Endothelial cell of umbilical vein (primary cell): ENCODE data around the gene WDR11. TPM values are rescaled to one million over a fixed set of nuclear protein-coding genes. Genes with fewer than 3 reads are reported as not detected.

Experiments
- BruUV-seq: library from RNA; stranded (reverse); fragments of 400-500 nt; replicated peaks from 2 replicates; lab custom pipeline; 2021; lab: Mats Ljungman, UMichigan
- CTCF ChIA-PET: fragments of 300-600, 350-600 bp; sonication (Branson Sonifier 250); formaldehyde crosslinking; loops from one replicate; lab custom pipeline; 2021; ENCODE audit warnings: antibody characterized with exemption, inconsistent platforms; lab: Charles Lee
- POLR2A ChIA-PET: fragments of 300-600, 350-600 bp; sonication (Branson Sonifier 250); formaldehyde crosslinking; loops from one replicate; lab custom pipeline; 2021; ENCODE audit warnings: antibody characterized with exemption, inconsistent platforms; lab: Charles Lee
- DNase-seq: peaks from one replicate; pipeline ENCODE4 v3.0.0-alpha.2; 2011; ENCODE audit warnings: low read depth, low spot score
- FAIRE-seq: peaks from 2 replicates; lab custom pipeline; 2011; peaks lifted over from hg19 to GRCh38; lab: Jason Lieb, UNC
- H2AFZ ChIP-seq: 2 replicates; pipeline ENCODE4 v1.6.0; 2012; ENCODE audit warnings: low read depth, low read length, control low read depth, inconsistent platforms
- H3K27ac ChIP-seq: 2 replicates; pipeline ENCODE4 v1.5.1; 2011; ENCODE audit warnings: low read depth, mild to moderate bottlenecking, control low read depth, low read length, moderate library complexity; ENCODE audit not compliant: insufficient read depth
- H3K27me3 ChIP-seq, 2 experiments: 2 replicates each; pipeline versions ENCODE4 v1.6.0 to v1.6.1; 2011; ENCODE audit warnings: low read length in 2 of 2, mixed read lengths in 1 of 2; ENCODE audit not compliant: control insufficient read depth in 2 of 2, insufficient read depth in 2 of 2
- H3K36me3 ChIP-seq, 2 experiments: 2 replicates in 1 of 2; 3 replicates in 1 of 2; pipeline ENCODE4 v1.5.1; 2011; ENCODE audit warnings: low read length in 2 of 2, mild to moderate bottlenecking in 1 of 2, moderate library complexity in 1 of 2; ENCODE audit not compliant: control insufficient read depth in 2 of 2, insufficient read depth in 2 of 2; ENCODE audit errors: extremely low read depth in 1 of 2
- H3K4me1 ChIP-seq: 3 replicates; pipeline ENCODE4 v1.5.1; 2011; ENCODE audit warnings: mild to moderate bottlenecking, low read length; ENCODE audit not compliant: control insufficient read depth, insufficient read depth; ENCODE audit errors: extremely low read depth
- H3K4me2 ChIP-seq: 2 replicates; pipeline ENCODE4 v1.6.1; 2011; ENCODE audit warnings: low read length, control low read depth, mixed read lengths; ENCODE audit not compliant: insufficient read depth
- H3K4me3 ChIP-seq, 3 experiments: fragments of 200-600 bp in 1 of 3; sonication (generic), shearing (Covaris generic) in 1 of 3; replicated peaks in 1 of 3; 2 replicates each; pipeline ENCODE4 v1.5.1; 2011 to 2016; ENCODE audit warnings: control low read depth in 3 of 3, low read length in 3 of 3, mild to moderate bottlenecking in 2 of 3, inconsistent platforms in 1 of 3, low read depth in 1 of 3, moderate library complexity in 1 of 3; ENCODE audit not compliant: insufficient read depth in 1 of 3
- H3K79me2 ChIP-seq: 2 replicates; pipeline ENCODE4 v1.6.0; 2012; ENCODE audit warnings: low read length, inconsistent platforms; ENCODE audit not compliant: control insufficient read depth, insufficient read depth
- H3K9ac ChIP-seq: replicated peaks from 2 replicates; pipeline ENCODE3; 2011; ENCODE audit warnings: low read length, control low read depth; ENCODE audit not compliant: insufficient read depth; ENCODE audit errors: extremely low read depth
- H3K9me1 ChIP-seq: replicated peaks from 3 replicates; pipeline ENCODE4 v1.6.0; 2011; ENCODE audit warnings: mild to moderate bottlenecking, low read length; ENCODE audit not compliant: control insufficient read depth, insufficient read depth; ENCODE audit errors: extremely low read depth
- H3K9me3 ChIP-seq: replicated peaks from 2 replicates; pipeline ENCODE4 v1.5.1; 2012; ENCODE audit warnings: low read length, inconsistent platforms; ENCODE audit not compliant: control insufficient read depth, insufficient read depth
- H4K20me1 ChIP-seq: replicated peaks from 2 replicates; pipeline ENCODE3; 2011; ENCODE audit warnings: mild to moderate bottlenecking, low read length; ENCODE audit not compliant: control insufficient read depth, insufficient read depth; ENCODE audit errors: extremely low read depth
- EZH2 ChIP-seq: IDR thresholded peaks from 2 replicates; pipeline ENCODE4 v1.6.1; 2012; ENCODE audit warnings: borderline replicate concordance, low read depth, mild to moderate bottlenecking, moderate library complexity, low read length, inconsistent platforms; ENCODE audit not compliant: severe bottlenecking
- FOS ChIP-seq: IDR thresholded peaks from 2 replicates; pipeline ENCODE4 v1.6.1; 2011; ENCODE audit warnings: mild to moderate bottlenecking, low read length, moderate library complexity, borderline replicate concordance; ENCODE audit not compliant: insufficient read depth
- GATA2 ChIP-seq: IDR thresholded peaks from 2 replicates; pipeline ENCODE4 v1.7.0; 2011; ENCODE audit warnings: low read depth, mild to moderate bottlenecking, moderate library complexity, mixed read lengths, low read length; ENCODE audit not compliant: insufficient read length, insufficient read depth
- JUN ChIP-seq: IDR thresholded peaks from 2 replicates; pipeline ENCODE4 v1.6.1; 2011; ENCODE audit warnings: borderline replicate concordance, low read depth; ENCODE audit not compliant: insufficient read length, insufficient read depth
- MAX ChIP-seq: IDR thresholded peaks from 2 replicates; pipeline ENCODE4 v1.6.1; 2011; ENCODE audit not compliant: insufficient read depth, insufficient read length
- MYC ChIP-seq: IDR thresholded peaks from one replicate; pipeline ENCODE4 v1.6.1; 2011; ENCODE audit warnings: mild to moderate bottlenecking, low read depth, low read length
- POLR2A ChIP-seq: IDR thresholded peaks from 2 replicates; pipeline ENCODE4 v1.6.1; 2012; ENCODE audit warnings: low read depth, mild to moderate bottlenecking, control low read depth, low read length
- POLR2AphosphoS5 ChIP-seq: IDR thresholded peaks from 2 replicates; pipeline ENCODE4 v1.6.1; 2012; ENCODE audit warnings: low read depth, mild to moderate bottlenecking, control low read depth, low read length, moderate library complexity; ENCODE audit not compliant: insufficient read depth
- dilution Hi-C: fragments of 300-500 bp; cut with MboI; formaldehyde crosslinking; loops from one replicate; pipeline ENCODE4 v1.15.0; 2019; ENCODE audit warnings: low sequenced_read_pairs; ENCODE audit not compliant: extremely low pct_ligation_motif_present
- intact Hi-C: fragments of 100-400 bp; cut with micrococcal nuclease; formaldehyde crosslinking; loops from one replicate; pipeline ENCODE4 v1.10.0; 2022
- polyA plus RNA-seq, 4 experiments: library from polyadenylated mRNA; depleted of rRNA in 3 of 4; stranded (reverse) in 3 of 4; unstranded in 1 of 4; fragments of >200 nt; gene quantifications; 2 replicates each; pipeline versions ENCODE4 v1.2.1 to v1.2.3, GENCODE V29; 2011 to 2012; ENCODE audit warnings: missing spikeins in 1 of 4
- total RNA-seq: library from RNA; stranded (reverse); gene quantifications from 2 replicates; pipeline ENCODE4 v1.2.3, GENCODE V29; 2021
- TF ChIP-seq, protein P1 (sequence below), 2 donors: IDR thresholded peaks; 1 replicate in 1 of 2; 2 replicates in 1 of 2; pipeline ENCODE4 v1.5.1; 2011; ENCODE audit warnings: low read length in 2 of 2, mild to moderate bottlenecking in 2 of 2, moderate library complexity in 2 of 2, control low read depth in 1 of 2, inconsistent platforms in 1 of 2, low read depth in 1 of 2; ENCODE audit not compliant: insufficient read depth in 1 of 2; ENCODE audit errors: extremely low read depth in 1 of 2

Gene WDR11
- total and polyA plus RNA-seq, 2 donors (not counting 3 experiments of a cell fraction or from before 2014, with no cell fraction given): 63.6 to 73.9 TPM

- DNase-seq (no peak), FAIRE-seq (no peak)
- Histone ChIP-seq H3K4me2 (no peak overlapping the region), H3K4me1 (peaks cover 9% of the 10 kb centered on the region), H3K9me3 (no peaks in the 10 kb centered on the region), H3K27me3 (peaks cover 14 to 17% of the 10 kb centered on the region in 2 experiments), H3K27ac (no peak overlapping the region), H4K20me1 (no peaks in the 10 kb centered on the region), H3K9ac (no peak overlapping the region), H3K4me3 (no peak overlapping the region), H3K36me3 (no peaks in the 10 kb centered on the region), H2AFZ (no peak overlapping the region), H3K9me1 (no peaks in the 10 kb centered on the region), H3K79me2 (no peaks in the 10 kb centered on the region)
- dilution Hi-C loops: no loop called here
- ChIA-PET POLR2A (no interaction called here), CTCF (interaction anchor here (1.0 to 2.6 kb wide), 4 partner anchors 724 to 955 kb away, joined by 3 to 17 read pairs (median 3); no protein-coding TSS in a partner anchor)
- TF ChIP-seq JUN: no peak
- TF ChIP-seq POLR2A: no peak
- TF ChIP-seq MAX: no peak
- TF ChIP-seq, protein P1, sequence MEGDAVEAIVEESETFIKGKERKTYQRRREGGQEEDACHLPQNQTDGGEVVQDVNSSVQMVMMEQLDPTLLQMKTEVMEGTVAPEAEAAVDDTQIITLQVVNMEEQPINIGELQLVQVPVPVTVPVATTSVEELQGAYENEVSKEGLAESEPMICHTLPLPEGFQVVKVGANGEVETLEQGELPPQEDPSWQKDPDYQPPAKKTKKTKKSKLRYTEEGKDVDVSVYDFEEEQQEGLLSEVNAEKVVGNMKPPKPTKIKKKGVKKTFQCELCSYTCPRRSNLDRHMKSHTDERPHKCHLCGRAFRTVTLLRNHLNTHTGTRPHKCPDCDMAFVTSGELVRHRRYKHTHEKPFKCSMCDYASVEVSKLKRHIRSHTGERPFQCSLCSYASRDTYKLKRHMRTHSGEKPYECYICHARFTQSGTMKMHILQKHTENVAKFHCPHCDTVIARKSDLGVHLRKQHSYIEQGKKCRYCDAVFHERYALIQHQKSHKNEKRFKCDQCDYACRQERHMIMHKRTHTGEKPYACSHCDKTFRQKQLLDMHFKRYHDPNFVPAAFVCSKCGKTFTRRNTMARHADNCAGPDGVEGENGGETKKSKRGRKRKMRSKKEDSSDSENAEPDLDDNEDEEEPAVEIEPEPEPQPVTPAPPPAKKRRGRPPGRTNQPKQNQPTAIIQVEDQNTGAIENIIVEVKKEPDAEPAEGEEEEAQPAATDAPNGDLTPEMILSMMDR (IDR thresholded peaks at IDR 0.05; ENCODE audit: extremely low read depth in 1 of 2, insufficient read depth in 1 of 2, low read depth in 1 of 2, low read length in 2 of 2): no peak
- no peak for TF ChIP-seq POLR2AphosphoS5
- TF ChIP-seq FOS: no peak
- TF ChIP-seq GATA2: no peak
- TF ChIP-seq MYC: no peak
- TF ChIP-seq EZH2: no peak
- no TSS peak for BruUV-seq
- intact Hi-C loops: loop anchor here (5.0 kb wide), 1 partner anchor 1106 kb away; no protein-coding TSS in a partner anchor
These were observed 94.7 kb downstream of the WDR11 start for GRCh38 chr10:120945801-120946302.
